Calu3 (cell line): Measurements from ENCODE around the gene SLC9A2. TPM values are rescaled to one million over a fixed set of nuclear protein-coding genes. Genes with fewer than 3 reads are reported as not detected.

Experiments
- BruUV-seq: library from RNA; stranded (reverse); fragments of 400-500 nt; replicated peaks from 2 replicates; lab custom pipeline; 2021; lab: Mats Ljungman, UMichigan
- CTCF ChIA-PET: fragments of 300-600 bp; sonication (Branson Sonifier 250); formaldehyde crosslinking; loops from one replicate; lab custom pipeline; 2022; ENCODE audit warnings: antibody characterized with exemption; lab: Charles Lee
- DNase-seq: peaks from one replicate; pipeline ENCODE4 v3.0.0; 2022
- H3K27ac Mint-ChIP-seq: one replicate; pipeline ENCODE4 v1.8.0; 2022; ENCODE audit warnings: mixed read lengths; ENCODE audit not compliant: unreplicated experiment
- H3K27me3 Mint-ChIP-seq: one replicate; pipeline ENCODE4 v1.8.0; 2022; ENCODE audit warnings: mixed read lengths; ENCODE audit not compliant: unreplicated experiment
- H3K36me3 Mint-ChIP-seq: one replicate; pipeline ENCODE4 v1.8.0; 2022; ENCODE audit warnings: mild to moderate bottlenecking, moderate library complexity, mixed read lengths; ENCODE audit not compliant: insufficient read depth, unreplicated experiment
- H3K4me1 Mint-ChIP-seq: one replicate; pipeline ENCODE4 v1.8.0; 2022; ENCODE audit warnings: mild to moderate bottlenecking, low read depth, mixed read lengths; ENCODE audit not compliant: unreplicated experiment
- H3K4me3 Mint-ChIP-seq: one replicate; pipeline ENCODE4 v1.8.0; 2022; ENCODE audit warnings: mild to moderate bottlenecking, low read depth, moderate library complexity, mixed read lengths; ENCODE audit not compliant: unreplicated experiment
- H3K9me3 Mint-ChIP-seq: one replicate; pipeline ENCODE4 v1.8.0; 2022; ENCODE audit warnings: low read depth, mixed read lengths; ENCODE audit not compliant: unreplicated experiment
- CTCF ChIP-seq: fragments of 200-600 bp; IDR thresholded peaks from one replicate; pipeline ENCODE4 v1.8.0; 2022; ENCODE audit warnings: antibody characterized with exemption; ENCODE audit not compliant: unreplicated experiment
- intact Hi-C: fragments of 100-400 bp; cut with micrococcal nuclease; formaldehyde crosslinking; loops from one replicate; pipeline ENCODE4 v1.10.0; 2022; ENCODE audit not compliant: unreplicated experiment
- total RNA-seq: library from RNA; stranded (reverse); gene quantifications from 2 replicates; pipeline ENCODE4 v1.2.3, GENCODE V29; 2022

The SLC9A2 gene
- total RNA-seq, 1 experiment from 2014 or later: 5.7 TPM

GRCh38 chr2:102726128-102727087 is 107.1 kb downstream of the SLC9A2 start:
- H3K27me3 Mint-ChIP-seq: no peaks in the 10 kb centered on the region
- DNase-seq: no peak
- peaks cover 37% of the 10 kb centered on the region for H3K36me3 Mint-ChIP-seq
- no peak for TF ChIP-seq CTCF
- no peaks in the 10 kb centered on the region for H3K9me3 Mint-ChIP-seq
- no peak overlapping the region for H3K4me3 Mint-ChIP-seq
- H3K4me1 Mint-ChIP-seq: no peaks in the 10 kb centered on the region
- intact Hi-C loops: no loop called here
- H3K27ac Mint-ChIP-seq: no peak overlapping the region
- no TSS peak for BruUV-seq
- CTCF ChIA-PET: no interaction called here

DNA sequence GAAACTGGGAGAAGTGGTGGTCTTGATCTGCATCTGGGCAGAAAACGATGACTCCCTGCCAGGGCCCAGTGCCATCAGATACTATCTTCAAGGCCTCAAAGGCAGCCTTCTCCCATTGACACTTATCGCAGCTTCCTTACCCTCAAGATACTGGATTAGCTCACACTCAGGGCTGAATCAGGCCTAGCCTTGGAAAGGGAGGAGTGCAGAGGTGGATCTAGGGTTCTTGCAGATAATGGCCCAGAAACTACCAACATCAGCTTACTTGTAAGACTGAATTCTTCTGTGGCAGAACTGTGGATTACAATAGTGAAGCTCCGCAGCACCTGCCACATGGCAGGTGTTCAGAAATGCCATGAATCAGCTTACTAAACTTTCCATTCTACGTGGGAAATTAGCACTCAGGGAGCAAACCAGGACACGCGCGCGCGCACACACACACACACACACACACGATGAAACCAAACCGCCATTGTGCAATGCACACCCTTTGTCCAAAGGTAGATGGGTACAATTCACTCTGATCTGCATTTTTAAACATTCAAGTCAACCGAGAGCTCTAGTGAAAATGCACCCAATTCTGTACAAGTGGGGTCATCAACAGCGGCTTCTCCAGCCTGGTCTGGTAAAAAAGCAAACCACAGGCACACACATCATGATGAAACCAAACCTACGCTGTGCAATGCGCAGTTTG is 116.2 kb downstream of the SLC9A2 start:
- Mint-ChIP-seq H3K27me3 (no peaks in the 10 kb centered on the region), H3K36me3 (peaks cover 25% of the 10 kb centered on the region), H3K9me3 (no peaks in the 10 kb centered on the region), H3K4me3 (peak overlapping the region; percentile 99), H3K4me1 (peaks cover 9% of the 10 kb centered on the region), H3K27ac (peak overlapping the region; percentile 75)
- intact Hi-C loops: no loop called here
- no TSS peak for BruUV-seq
- no peak for TF ChIP-seq CTCF
- peak; percentile 21 for DNase-seq
- CTCF ChIA-PET: interaction anchor here (0.9 to 1.6 kb wide), 3 partner anchors 16 to 71 kb away, joined by 3 to 11 read pairs (median 3); no protein-coding TSS in a partner anchor

DNA sequence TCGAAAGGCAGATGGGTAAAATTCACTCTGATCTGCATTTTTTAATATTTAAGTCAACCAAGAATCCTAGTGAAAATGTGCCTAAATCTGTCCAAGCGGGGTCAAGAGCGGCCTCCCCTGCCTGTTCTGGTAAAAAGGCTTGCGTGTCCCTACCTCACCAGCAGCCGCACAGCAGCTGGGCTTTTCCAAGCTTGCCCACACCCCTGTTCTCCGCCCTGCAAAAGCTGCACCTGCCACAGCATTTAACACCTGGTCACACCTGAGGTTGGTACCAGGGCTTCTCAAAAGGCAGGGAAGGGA is 116.7 kb downstream of the SLC9A2 start:
- BruUV-seq: no TSS peak
- intact Hi-C loops: no loop called here
- Mint-ChIP-seq H3K9me3 (no peaks in the 10 kb centered on the region), H3K27me3 (no peaks in the 10 kb centered on the region), H3K4me1 (peaks cover 9% of the 10 kb centered on the region), H3K27ac (peak overlapping the region; percentile 75), H3K36me3 (peaks cover 20% of the 10 kb centered on the region), H3K4me3 (peak overlapping the region; percentile 99)
- CTCF ChIA-PET: interaction anchor here (0.9 to 1.6 kb wide), 3 partner anchors 15 to 70 kb away, joined by 3 to 11 read pairs (median 3); no protein-coding TSS in a partner anchor
- DNase-seq: peak; percentile 27
- TF ChIP-seq CTCF: no peak

GRCh38 chr2:102736410-102737409 is 117.4 kb downstream of the SLC9A2 start:
- TSS peak; percentile 89 for BruUV-seq
- Mint-ChIP-seq H3K36me3 (peaks cover 19% of the 10 kb centered on the region), H3K4me3 (peak overlapping the region; percentile 99), H3K4me1 (peaks cover 9% of the 10 kb centered on the region), H3K27ac (peak overlapping the region; percentile 75), H3K9me3 (no peaks in the 10 kb centered on the region), H3K27me3 (no peaks in the 10 kb centered on the region)
- intact Hi-C loops: no loop called here
- peak; percentile 89 for DNase-seq
- CTCF ChIA-PET: interaction anchor here (0.9 to 1.6 kb wide), 4 partner anchors 14 to 70 kb away, joined by 3 to 11 read pairs (median 4); no protein-coding TSS in a partner anchor
- TF ChIP-seq CTCF: no peak
